HepG2 (cell line): Measurements from ENCODE around the gene ADGRF4. TPM values are rescaled to one million over a fixed set of nuclear protein-coding genes. Genes with fewer than 3 reads are reported as not detected.

ENCODE experiments used
- ATAC-seq: fragments of 200-7000 bp; cut with Tn5 transposase; 3 replicates; pipeline ENCODE4 v1.9.1; 2020; ENCODE audit warnings: mild to moderate bottlenecking, moderate library complexity
- BruUV-seq: library from RNA; stranded (reverse); fragments of 400-500 nt; replicated peaks from 2 replicates; lab custom pipeline; 2021; lab: Mats Ljungman, UMichigan
- CTCF ChIA-PET: fragments of 300-600 bp; formaldehyde crosslinking; extraction: SDS; loops from one replicate; lab custom pipeline; 2021; ENCODE audit warnings: low total read pairs, inconsistent platforms, low intra/inter-chr PET ratio; lab: Yijun Ruan, JAX
- POLR2A ChIA-PET: fragments of 350-600 bp; sonication (Branson Sonifier 250); formaldehyde crosslinking; loops from one replicate; lab custom pipeline; 2020; ENCODE audit warnings: antibody characterized with exemption, inconsistent platforms; lab: Yijun Ruan, JAX
- DNase-seq: peaks from one replicate; pipeline ENCODE4 v3.0.0-alpha.2; 2015; ENCODE audit warnings: low spot score
- FAIRE-seq: peaks from 3 replicates; lab custom pipeline; 2011; peaks lifted over from hg19 to GRCh38; lab: Jason Lieb, UNC
- H2AFZ ChIP-seq: one replicate; pipeline ENCODE4 v1.6.1; 2011; ENCODE audit warnings: low read length, inconsistent platforms
- H3K27ac ChIP-seq: fragments of 300-600 bp; 3 replicates; pipeline ENCODE4 v1.8.0; 2011; ENCODE audit warnings: mixed run types, mild to moderate bottlenecking, mixed read lengths, low read length, inconsistent platforms; ENCODE audit not compliant: insufficient read depth; ENCODE audit errors: extremely low read length
- H3K27me3 ChIP-seq, 2 experiments: fragments of 200-600 bp in 1 of 2; 2 replicates in 1 of 2; 3 replicates in 1 of 2; pipeline versions ENCODE4 v1.6.0 to v1.8.0; 2011; ENCODE audit warnings: low read length in 2 of 2, mild to moderate bottlenecking in 2 of 2, moderate library complexity in 2 of 2, inconsistent platforms in 1 of 2; ENCODE audit not compliant: insufficient read depth in 2 of 2, control insufficient read depth in 1 of 2
- H3K36me3 ChIP-seq, 2 experiments: fragments of 200-600 bp in 1 of 2; replicated peaks in 1 of 2; 2 replicates in 1 of 2; 3 replicates in 1 of 2; pipeline versions ENCODE4 v1.5.1 to v1.8.0; 2011; ENCODE audit warnings: low read length in 2 of 2, inconsistent platforms in 1 of 2; ENCODE audit not compliant: insufficient read depth in 2 of 2, control insufficient read depth in 1 of 2
- H3K4me1 ChIP-seq: 2 replicates; pipeline ENCODE4 v1.5.1; 2012; ENCODE audit warnings: low read length, inconsistent platforms; ENCODE audit not compliant: insufficient read depth
- H3K4me2 ChIP-seq: 2 replicates; pipeline ENCODE4 v1.6.0; 2011; ENCODE audit warnings: low read depth, low read length, inconsistent platforms
- H3K4me3 ChIP-seq, 3 experiments: fragments of 200-600 bp in 1 of 3; sonication (generic), shearing (Covaris generic) in 1 of 3; replicated peaks in 1 of 3; 2 replicates each; pipeline ENCODE4 v1.5.1; 2011 to 2016; ENCODE audit warnings: low read length in 3 of 3, inconsistent platforms in 2 of 3, low read depth in 2 of 3, mild to moderate bottlenecking in 2 of 3, control low read depth in 1 of 3, mixed read lengths in 1 of 3; ENCODE audit not compliant: insufficient read depth in 1 of 3
- H3K79me2 ChIP-seq: one replicate; pipeline ENCODE4 v1.6.1; 2011; ENCODE audit warnings: low read length, inconsistent platforms; ENCODE audit not compliant: insufficient read depth
- H3K9ac ChIP-seq: 2 replicates; pipeline ENCODE4 v1.6.0; 2011; ENCODE audit warnings: mild to moderate bottlenecking, low read depth, low read length, inconsistent platforms; ENCODE audit not compliant: insufficient read depth
- H3K9me3 ChIP-seq: 2 replicates; pipeline ENCODE4 v1.5.1; 2012; ENCODE audit warnings: mild to moderate bottlenecking, low read length
- H4K20me1 ChIP-seq: 2 replicates; pipeline ENCODE4 v1.6.0; 2011; ENCODE audit warnings: inconsistent platforms, mild to moderate bottlenecking, low read length, moderate library complexity; ENCODE audit not compliant: insufficient read depth
- ESRRA ChIP-seq: sonication (generic); formaldehyde crosslinking; IDR thresholded peaks from 2 replicates; pipeline ENCODE4 v1.5.1; 2020; ENCODE audit warnings: mild to moderate bottlenecking, low read depth, missing genetic modification reagents
- PHF20 ChIP-seq: sonication (generic); formaldehyde crosslinking; IDR thresholded peaks from 2 replicates; pipeline ENCODE4 v1.5.0; 2020; ENCODE audit warnings: mild to moderate bottlenecking, missing genetic modification reagents
- RBM39 ChIP-seq: fragments of 200-400 bp; formaldehyde crosslinking; IDR thresholded peaks from one replicate; pipeline ENCODE4 v1.6.1; 2018; ENCODE audit warnings: antibody characterized with exemption, mild to moderate bottlenecking, low read depth, low read length; ENCODE audit not compliant: poor library complexity, severe bottlenecking
- ZNF251 ChIP-seq: sonication (generic); formaldehyde crosslinking; IDR thresholded peaks from 2 replicates; pipeline ENCODE4 v1.9.0; 2021; ENCODE audit warnings: mild to moderate bottlenecking, missing genetic modification reagents
- ZNF274 ChIP-seq: sonication (generic); formaldehyde crosslinking; IDR thresholded peaks from 2 replicates; pipeline ENCODE4 v1.5.1; 2020; ENCODE audit warnings: mild to moderate bottlenecking, missing genetic modification reagents
- ZNF296 ChIP-seq: sonication (generic); formaldehyde crosslinking; conservative IDR thresholded peaks from 2 replicates; pipeline ENCODE4 v1.5.0; 2020; ENCODE audit warnings: mild to moderate bottlenecking, missing genetic modification reagents
- ZNF777 ChIP-seq: sonication (generic); formaldehyde crosslinking; IDR thresholded peaks from 2 replicates; pipeline ENCODE4 v1.4.0; 2020; ENCODE audit warnings: missing genetic modification reagents
- WGBS: methylation state at CpG from one replicate; pipeline ENCODE4 v1.1.6; 2017; ENCODE audit warnings: low lambda C conversion rate; 5-methylcytosine and 5-hydroxymethylcytosine counted together
- in situ Hi-C: cut with HindIII; loops from 2 replicates; pipeline ENCODE4 v1.10.0; 2017; ENCODE audit warnings: low pct_unique_long_range_greater_than_20kb; ENCODE audit not compliant: extremely low pct_ligation_motif_present
- intact Hi-C: fragments of 100-400 bp; cut with micrococcal nuclease; formaldehyde crosslinking; loops from one replicate; pipeline ENCODE4 v1.10.0; 2022; ENCODE audit not compliant: unreplicated experiment
- polyA plus RNA-seq, 8 experiments: library from polyadenylated mRNA; depleted of rRNA in 3 of 8; stranded (reverse) in 7 of 8; unstranded in 1 of 8; fragments of >200 nt; fragmentation: Illumina TruSeq in 4 of 8; extraction: Trizol in 4 of 8; gene quantifications; 2 replicates each; pipeline versions ENCODE4 v1.2.1 to v1.2.3, GENCODE V29; 2011 to 2016; ENCODE audit warnings: low read depth in 4 of 8, missing spikeins in 1 of 8, mixed read lengths in 1 of 8; ENCODE audit not compliant: insufficient read depth in 1 of 8
- total RNA-seq, 5 experiments: library from RNA; depleted of rRNA; stranded (reverse); fragments of >200 nt; fragmentation: Illumina TruSeq; extraction: Trizol; gene quantifications; 2 replicates each; pipeline ENCODE4 v1.2.3, GENCODE V29; 2016; ENCODE audit warnings: low read depth in 1 of 5
- TF ChIP-seq, protein P1 (sequence below): IDR thresholded peaks from 2 replicates; pipeline ENCODE4 v1.6.1; 2012; ENCODE audit warnings: inconsistent platforms
- TF ChIP-seq, protein P2 (sequence below): sonication (generic); formaldehyde crosslinking; IDR thresholded peaks from 2 replicates; pipeline ENCODE4 v1.5.1; 2020; ENCODE audit warnings: mild to moderate bottlenecking, missing genetic modification reagents, borderline replicate concordance

ADGRF4 gene
- total and polyA plus RNA-seq, 2 of the 13 experiments (the other 11 are each of a cell fraction or from before 2014, with no cell fraction given): 0.01 TPM; not detected in 1

DNA sequence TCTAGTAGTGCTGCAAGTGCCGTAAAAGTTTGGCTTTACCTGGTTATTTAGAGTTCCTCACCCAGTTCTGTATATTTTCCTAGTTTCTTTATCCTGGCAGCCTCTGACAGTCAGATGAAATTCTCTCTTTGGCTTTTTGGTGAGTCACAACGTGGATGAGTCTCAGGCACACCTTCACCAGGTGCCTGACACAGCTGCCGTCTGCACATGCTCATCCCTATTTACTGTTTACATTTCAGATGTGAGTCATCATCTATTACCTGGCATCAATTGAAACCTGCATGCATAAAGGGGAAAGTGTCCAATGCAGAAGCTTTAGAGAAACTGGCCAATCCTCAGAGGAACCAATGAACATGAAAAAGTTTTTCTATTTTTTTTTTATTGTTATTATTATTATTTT lies 33.3 kb upstream of the ADGRF4 start:
- Histone ChIP-seq H2AFZ (no peak overlapping the region), H3K4me3 (no peak overlapping the region), H3K9me3 (no peaks in the 10 kb centered on the region), H3K4me1 (peaks cover 10% of the 10 kb centered on the region; the same call in 1 of the 2 replicates), H3K27me3 (peaks cover 2 to 16% of the 10 kb centered on the region in 2 experiments; a peak in 4 of 5 replicates), H3K36me3 (no peaks in the 10 kb centered on the region), H3K79me2 (no peaks in the 10 kb centered on the region), H4K20me1 (no peaks in the 10 kb centered on the region), H3K27ac (no peak overlapping the region), H3K9ac (no peak overlapping the region), H3K4me2 (no peak overlapping the region)
- FAIRE-seq (no peak), DNase-seq (no peak), ATAC-seq (no peak)
- in situ Hi-C loops (no loop called here), intact Hi-C loops (no loop called here)
- CTCF ChIA-PET: no interaction called here
- BruUV-seq: no TSS peak
- 23% methylated on average over 3 of the region's 3 CpGs for WGBS
- POLR2A ChIA-PET: no interaction called here
- TF ChIP-seq ZNF296 (CRISPR knock-in tag): no peak
- no peak for TF ChIP-seq RBM39
- no peak for TF ChIP-seq ESRRA
- no peak for TF ChIP-seq ZNF251 (CRISPR knock-in tag)
- no peak for TF ChIP-seq ZNF777 (CRISPR knock-in tag)
- TF ChIP-seq ZNF274: no peak
- TF ChIP-seq, protein P1, sequence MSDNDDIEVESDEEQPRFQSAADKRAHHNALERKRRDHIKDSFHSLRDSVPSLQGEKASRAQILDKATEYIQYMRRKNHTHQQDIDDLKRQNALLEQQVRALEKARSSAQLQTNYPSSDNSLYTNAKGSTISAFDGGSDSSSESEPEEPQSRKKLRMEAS: no peak
- no peak for TF ChIP-seq PHF20
- TF ChIP-seq, protein P2, sequence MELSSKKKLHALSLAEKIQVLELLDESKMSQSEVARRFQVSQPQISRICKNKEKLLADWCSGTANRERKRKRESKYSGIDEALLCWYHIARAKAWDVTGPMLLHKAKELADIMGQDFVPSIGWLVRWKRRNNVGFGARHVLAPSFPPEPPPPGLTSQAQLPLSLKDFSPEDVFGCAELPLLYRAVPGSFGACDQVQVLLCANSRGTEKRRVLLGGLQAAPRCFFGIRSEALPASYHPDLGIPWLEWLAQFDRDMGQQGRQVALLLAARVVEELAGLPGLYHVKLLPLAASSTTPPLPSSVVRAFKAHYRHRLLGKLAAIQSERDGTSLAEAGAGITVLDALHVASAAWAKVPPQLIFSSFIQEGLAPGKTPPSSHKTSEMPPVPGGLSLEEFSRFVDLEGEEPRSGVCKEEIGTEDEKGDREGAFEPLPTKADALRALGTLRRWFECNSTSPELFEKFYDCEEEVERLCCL (CRISPR knock-in tag): no peak
